Endothelial cell of umbilical vein (primary cell): ENCODE measurements around the gene EGFL7.

Experiments
- FOS ChIP-seq: IDR thresholded peaks from 2 replicates; pipeline ENCODE4 v1.6.1; 2011; ENCODE audit warnings: mild to moderate bottlenecking, low read length, moderate library complexity, borderline replicate concordance; ENCODE audit not compliant: insufficient read depth
- GATA2 ChIP-seq: IDR thresholded peaks from 2 replicates; pipeline ENCODE4 v1.7.0; 2011; ENCODE audit warnings: low read depth, mild to moderate bottlenecking, moderate library complexity, mixed read lengths, low read length; ENCODE audit not compliant: insufficient read length, insufficient read depth
- JUN ChIP-seq: IDR thresholded peaks from 2 replicates; pipeline ENCODE4 v1.6.1; 2011; ENCODE audit warnings: borderline replicate concordance, low read depth; ENCODE audit not compliant: insufficient read length, insufficient read depth
- MYC ChIP-seq: IDR thresholded peaks from one replicate; pipeline ENCODE4 v1.6.1; 2011; ENCODE audit warnings: mild to moderate bottlenecking, low read depth, low read length
- POLR2A ChIP-seq: IDR thresholded peaks from 2 replicates; pipeline ENCODE4 v1.6.1; 2012; ENCODE audit warnings: low read depth, mild to moderate bottlenecking, control low read depth, low read length
- POLR2AphosphoS5 ChIP-seq: IDR thresholded peaks from 2 replicates; pipeline ENCODE4 v1.6.1; 2012; ENCODE audit warnings: low read depth, mild to moderate bottlenecking, control low read depth, low read length, moderate library complexity; ENCODE audit not compliant: insufficient read depth
- TF ChIP-seq, protein P1 (sequence below), 2 donors: IDR thresholded peaks; 1 replicate in 1 of 2; 2 replicates in 1 of 2; pipeline ENCODE4 v1.5.1; 2011; ENCODE audit warnings: low read length in 2 of 2, mild to moderate bottlenecking in 2 of 2, moderate library complexity in 2 of 2, control low read depth in 1 of 2, inconsistent platforms in 1 of 2, low read depth in 1 of 2; ENCODE audit not compliant: insufficient read depth in 1 of 2; ENCODE audit errors: extremely low read depth in 1 of 2
- TF ChIP-seq, protein P2 (sequence below): IDR thresholded peaks from 2 replicates; pipeline ENCODE4 v1.6.1; 2011; ENCODE audit not compliant: insufficient read depth, insufficient read length

DNA sequence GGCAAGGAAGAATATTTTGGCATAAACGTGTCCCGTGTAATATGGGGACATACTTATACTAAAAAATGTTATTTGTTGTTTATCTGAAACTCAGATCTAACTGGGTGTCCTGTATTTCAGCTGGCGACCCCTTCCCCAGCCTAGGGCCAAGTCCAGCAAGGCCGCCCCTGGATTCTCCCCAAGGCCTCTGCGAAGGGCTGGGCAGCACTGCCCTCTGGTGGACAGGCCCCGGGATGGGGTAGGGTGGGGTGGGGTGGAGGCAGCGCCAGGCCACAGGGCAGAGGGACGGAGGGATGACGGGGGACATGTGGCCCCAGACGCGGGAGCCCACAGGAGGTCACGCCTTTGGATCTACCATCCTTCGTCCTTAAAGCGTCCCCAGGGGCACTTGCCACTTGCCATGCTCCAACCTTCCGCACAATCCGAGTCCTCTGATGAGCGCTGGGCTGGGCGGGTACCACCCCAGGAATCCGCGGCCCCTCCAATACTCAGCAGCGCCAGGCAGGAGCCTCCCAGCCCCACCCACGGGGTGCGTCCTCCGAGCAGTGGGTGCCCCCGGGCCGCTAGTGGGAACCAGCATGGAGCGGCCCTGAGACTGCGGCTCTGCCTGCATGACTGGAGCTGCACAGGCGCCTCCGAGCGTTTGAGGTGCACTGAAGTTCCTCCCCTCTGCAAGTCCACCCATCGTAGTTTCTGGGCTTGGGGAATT lies 31.6 kb downstream of the EGFL7 start:
- TF ChIP-seq, protein P1, sequence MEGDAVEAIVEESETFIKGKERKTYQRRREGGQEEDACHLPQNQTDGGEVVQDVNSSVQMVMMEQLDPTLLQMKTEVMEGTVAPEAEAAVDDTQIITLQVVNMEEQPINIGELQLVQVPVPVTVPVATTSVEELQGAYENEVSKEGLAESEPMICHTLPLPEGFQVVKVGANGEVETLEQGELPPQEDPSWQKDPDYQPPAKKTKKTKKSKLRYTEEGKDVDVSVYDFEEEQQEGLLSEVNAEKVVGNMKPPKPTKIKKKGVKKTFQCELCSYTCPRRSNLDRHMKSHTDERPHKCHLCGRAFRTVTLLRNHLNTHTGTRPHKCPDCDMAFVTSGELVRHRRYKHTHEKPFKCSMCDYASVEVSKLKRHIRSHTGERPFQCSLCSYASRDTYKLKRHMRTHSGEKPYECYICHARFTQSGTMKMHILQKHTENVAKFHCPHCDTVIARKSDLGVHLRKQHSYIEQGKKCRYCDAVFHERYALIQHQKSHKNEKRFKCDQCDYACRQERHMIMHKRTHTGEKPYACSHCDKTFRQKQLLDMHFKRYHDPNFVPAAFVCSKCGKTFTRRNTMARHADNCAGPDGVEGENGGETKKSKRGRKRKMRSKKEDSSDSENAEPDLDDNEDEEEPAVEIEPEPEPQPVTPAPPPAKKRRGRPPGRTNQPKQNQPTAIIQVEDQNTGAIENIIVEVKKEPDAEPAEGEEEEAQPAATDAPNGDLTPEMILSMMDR (IDR thresholded peaks at IDR 0.05; ENCODE audit: extremely low read depth in 1 of 2, insufficient read depth in 1 of 2, low read depth in 1 of 2, low read length in 2 of 2), result peak; percentile 75 to 89
- TF ChIP-seq POLR2AphosphoS5, result no peak
- TF ChIP-seq POLR2A, result no peak
- no peak for TF ChIP-seq GATA2
- no peak for TF ChIP-seq MYC
- TF ChIP-seq, protein P2, sequence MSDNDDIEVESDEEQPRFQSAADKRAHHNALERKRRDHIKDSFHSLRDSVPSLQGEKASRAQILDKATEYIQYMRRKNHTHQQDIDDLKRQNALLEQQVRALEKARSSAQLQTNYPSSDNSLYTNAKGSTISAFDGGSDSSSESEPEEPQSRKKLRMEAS, result no peak
- TF ChIP-seq JUN, result no peak
- no peak for TF ChIP-seq FOS
